ENCODE measurements around the gene C1orf21.

DNA sequence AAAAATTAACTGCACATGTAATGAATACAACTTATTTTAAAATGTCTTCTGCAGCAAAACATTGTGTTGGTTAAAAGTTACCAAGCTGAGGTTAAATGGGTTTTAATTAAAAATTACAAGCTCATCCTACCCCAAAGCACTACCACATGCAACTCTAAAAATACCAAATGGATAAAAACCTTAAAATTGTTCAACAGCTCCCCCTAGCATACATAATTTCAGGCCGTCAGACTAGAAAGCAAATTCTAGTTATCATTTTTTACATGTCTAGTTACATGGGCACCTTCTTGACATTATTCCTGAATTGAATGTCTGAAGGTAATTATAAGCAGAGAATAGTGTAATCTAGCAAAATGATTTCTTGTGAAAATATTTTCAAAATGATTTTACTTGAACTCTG, 176.5 kb downstream of the C1orf21 start:
- TF ChIP-seq CTCF (IDR thresholded peaks at IDR 0.05): peak in 5 of 6 experiments; percentile 43 to 65 (median 55)
- no peak for TF ChIP-seq POLR2A (IDR thresholded peaks at IDR 0.05)
